Trophoblast cell (in vitro differentiated cells and primary cell): ENCODE results near the gene PTPN18.

Experiments
- DNase-seq, 2 donors: peaks; one replicate each; pipeline ENCODE4 v3.0.0-alpha.2; 2016
- H2AFZ ChIP-seq: 2 replicates; pipeline ENCODE4 v1.6.1; 2013; ENCODE audit warnings: low read length, moderate library complexity, mild to moderate bottlenecking; ENCODE audit not compliant: insufficient read depth, poor library complexity
- H2AK5ac ChIP-seq: 2 replicates; pipeline ENCODE4 v1.6.1; 2013; ENCODE audit warnings: mild to moderate bottlenecking, low read length
- H2BK120ac ChIP-seq: 2 replicates; pipeline ENCODE4 v1.6.1; 2013; ENCODE audit warnings: low read length, mild to moderate bottlenecking, moderate library complexity; ENCODE audit not compliant: insufficient read depth, poor library complexity
- H2BK12ac ChIP-seq: 2 replicates; pipeline ENCODE4 v1.6.1; 2013; ENCODE audit warnings: mild to moderate bottlenecking, low read length, moderate library complexity
- H2BK5ac ChIP-seq: 2 replicates; pipeline ENCODE4 v1.6.1; 2013; ENCODE audit warnings: low read length, low read depth, moderate library complexity, mild to moderate bottlenecking; ENCODE audit not compliant: poor library complexity
- H3K14ac ChIP-seq: 2 replicates; pipeline ENCODE4 v1.6.1; 2013; ENCODE audit warnings: mild to moderate bottlenecking, low read length
- H3K18ac ChIP-seq: 2 replicates; pipeline ENCODE4 v1.6.1; 2013; ENCODE audit warnings: mild to moderate bottlenecking, low read length
- H3K23ac ChIP-seq: 2 replicates; pipeline ENCODE4 v1.6.1; 2013; ENCODE audit warnings: low read length
- H3K27ac ChIP-seq: 2 replicates; pipeline ENCODE4 v1.5.1; 2013; ENCODE audit warnings: low read depth, mild to moderate bottlenecking, inconsistent platforms, low read length, moderate library complexity
- H3K27me3 ChIP-seq: 2 replicates; pipeline ENCODE4 v1.6.1; 2013; ENCODE audit warnings: inconsistent platforms, mild to moderate bottlenecking, low read length, moderate library complexity; ENCODE audit not compliant: insufficient read depth
- H3K36me3 ChIP-seq, 2 experiments: 1 replicate in 1 of 2; 2 replicates in 1 of 2; pipeline ENCODE4 v1.6.1; 2013; ENCODE audit warnings: low read length in 2 of 2, mild to moderate bottlenecking in 2 of 2, moderate library complexity in 1 of 2; ENCODE audit not compliant: insufficient read depth in 2 of 2, control insufficient read depth in 1 of 2
- H3K4ac ChIP-seq: 2 replicates; pipeline ENCODE4 v1.6.1; 2013; ENCODE audit warnings: low read depth, mild to moderate bottlenecking, low read length, moderate library complexity
- H3K4me1 ChIP-seq, 2 experiments: 1 replicate in 1 of 2; 2 replicates in 1 of 2; pipeline ENCODE4 v1.6.1; 2013; ENCODE audit warnings: low read length in 2 of 2, mild to moderate bottlenecking in 2 of 2, moderate library complexity in 1 of 2; ENCODE audit not compliant: insufficient read depth in 2 of 2, control insufficient read depth in 1 of 2
- H3K4me2 ChIP-seq: 2 replicates; pipeline ENCODE4 v1.6.1; 2013; ENCODE audit warnings: inconsistent platforms, mild to moderate bottlenecking, low read length, moderate library complexity
- H3K4me3 ChIP-seq: 2 replicates; pipeline ENCODE4 v1.5.1; 2013; ENCODE audit warnings: mild to moderate bottlenecking, low read depth, low read length, inconsistent platforms
- H3K79me1 ChIP-seq: one replicate; pipeline ENCODE4 v1.6.1; 2013; ENCODE audit warnings: low read length
- H3K79me2 ChIP-seq: 2 replicates; pipeline ENCODE4 v1.6.1; 2013; ENCODE audit warnings: low read length, mild to moderate bottlenecking; ENCODE audit not compliant: control insufficient read depth, insufficient read depth, poor library complexity
- H3K9ac ChIP-seq: 2 replicates; pipeline ENCODE4 v1.6.1; 2013; ENCODE audit warnings: mild to moderate bottlenecking, low read length
- H3K9me3 ChIP-seq: 2 replicates; pipeline ENCODE4 v1.6.1; 2013; ENCODE audit warnings: low read depth, mild to moderate bottlenecking, control low read depth, inconsistent platforms, low read length; ENCODE audit not compliant: insufficient read depth
- H4K12ac ChIP-seq: 2 replicates; pipeline ENCODE4 v1.6.1; 2013; ENCODE audit warnings: low read depth, mild to moderate bottlenecking, low read length, moderate library complexity
- H4K8ac ChIP-seq: 2 replicates; pipeline ENCODE4 v1.6.1; 2013; ENCODE audit warnings: low read depth, mild to moderate bottlenecking, low read length, moderate library complexity
- H4K91ac ChIP-seq: one replicate; pipeline ENCODE4 v1.6.1; 2013; ENCODE audit warnings: low read depth, mild to moderate bottlenecking, low read length, moderate library complexity
- WGBS: extraction: QIAGEN DNeasy Blood & Tissue Kit; methylation state at CpG from one replicate; pipeline ENCODE4 v1.1.7; 2013; ENCODE audit warnings: missing lambda C conversion rate; ENCODE audit not compliant: insufficient read length, insufficient coverage; ENCODE audit errors: extremely low coverage; 5-methylcytosine and 5-hydroxymethylcytosine counted together

Gene PTPN18

GRCh38 chr2:130354139-130354428, 1.8 kb upstream of the PTPN18 start:
- Histone ChIP-seq H2BK5ac (no peak overlapping the region), H3K4me3 (no peak overlapping the region), H3K23ac (no peak overlapping the region), H4K8ac (no peak overlapping the region), H4K12ac (no peak overlapping the region), H3K14ac (no peak overlapping the region), H3K27me3 (no peaks in the 10 kb centered on the region), H3K36me3 (no peaks in the 10 kb centered on the region), H2BK12ac (no peak overlapping the region), H3K18ac (no peak overlapping the region), H3K79me1 (peaks cover 4% of the 10 kb centered on the region), H3K4ac (no peak overlapping the region), H3K4me1 (peaks cover 0 to 7% of the 10 kb centered on the region in 2 experiments), H3K4me2 (no peak overlapping the region), H3K9ac (no peak overlapping the region), H2AK5ac (no peak overlapping the region), H3K27ac (no peak overlapping the region), H2AFZ (no peak overlapping the region), H3K9me3 (peaks cover 5% of the 10 kb centered on the region), H3K79me2 (peaks cover 6% of the 10 kb centered on the region), H2BK120ac (no peak overlapping the region), H4K91ac (no peak overlapping the region)
- WGBS: no CpG with 5 or more reads among the region's 1 CpG
- no peak for DNase-seq

GRCh38 chr2:130355172-130355577, 681 bp upstream of the PTPN18 start:
- Histone ChIP-seq H2BK5ac (no peak overlapping the region), H2BK12ac (no peak overlapping the region), H4K8ac (peak overlapping the region; percentile 89), H3K4me1 (peaks cover 0 to 7% of the 10 kb centered on the region in 2 experiments), H3K27me3 (no peaks in the 10 kb centered on the region), H3K79me2 (peaks cover 6% of the 10 kb centered on the region), H3K9me3 (peaks cover 5% of the 10 kb centered on the region), H3K4me3 (peak overlapping the region; percentile 75), H3K14ac (peak overlapping the region; percentile 53), H4K12ac (peak overlapping the region; percentile 71), H3K27ac (no peak overlapping the region), H3K4ac (peak overlapping the region; percentile 17), H2AFZ (peak overlapping the region; percentile 94), H3K4me2 (peak overlapping the region; percentile 100), H3K18ac (peak overlapping the region; percentile 33), H3K79me1 (peaks cover 4% of the 10 kb centered on the region), H2BK120ac (peak overlapping the region; percentile 83), H2AK5ac (no peak overlapping the region), H4K91ac (no peak overlapping the region), H3K36me3 (no peaks in the 10 kb centered on the region), H3K9ac (peak overlapping the region; percentile 55), H3K23ac (no peak overlapping the region)
- no CpG with 5 or more reads among the region's 21 CpGs for WGBS
- peak in 1 of 2 donors; percentile 30 for DNase-seq

- Histone ChIP-seq H3K23ac (no peak overlapping the region), H3K4ac (no peak overlapping the region)
Observed at GRCh38 chr2:130357864-130358263, 2.0 kb downstream of the PTPN18 start.

GRCh38 chr2:130358420-130359350, 2.8 kb downstream of the PTPN18 start:
- no peak overlapping the region for H2BK120ac ChIP-seq

More at GRCh38 chr2:130357864-130358263, 2.0 kb downstream of the PTPN18 start:
- Histone ChIP-seq H3K27me3 (no peaks in the 10 kb centered on the region), H3K27ac (no peak overlapping the region), H4K91ac (no peak overlapping the region), H3K9me3 (peaks cover 5% of the 10 kb centered on the region), H3K4me1 (peaks cover 0 to 7% of the 10 kb centered on the region in 2 experiments), H3K14ac (no peak overlapping the region), H4K12ac (no peak overlapping the region), H2BK120ac (no peak overlapping the region), H2AK5ac (no peak overlapping the region), H3K79me2 (peaks cover 6% of the 10 kb centered on the region), H4K8ac (no peak overlapping the region), H2AFZ (no peak overlapping the region), H3K4me2 (no peak overlapping the region), H3K79me1 (peaks cover 4% of the 10 kb centered on the region), H3K18ac (no peak overlapping the region), H2BK5ac (no peak overlapping the region), H3K4me3 (no peak overlapping the region), H2BK12ac (no peak overlapping the region), H3K9ac (no peak overlapping the region), H3K36me3 (no peaks in the 10 kb centered on the region)
- no peak for DNase-seq
- WGBS: no CpG with 5 or more reads among the region's 7 CpGs

More at GRCh38 chr2:130358420-130359350, 2.8 kb downstream of the PTPN18 start:
- Histone ChIP-seq H3K27me3 (no peaks in the 10 kb centered on the region), H2BK5ac (no peak overlapping the region), H3K27ac (no peak overlapping the region), H3K14ac (no peak overlapping the region), H3K79me1 (peaks cover 4% of the 10 kb centered on the region), H3K36me3 (no peaks in the 10 kb centered on the region), H3K4me3 (no peak overlapping the region), H3K23ac (no peak overlapping the region), H3K4ac (no peak overlapping the region), H3K9ac (no peak overlapping the region), H2BK12ac (no peak overlapping the region), H3K4me1 (peaks cover 0 to 7% of the 10 kb centered on the region in 2 experiments), H2AK5ac (no peak overlapping the region), H3K79me2 (peaks cover 6% of the 10 kb centered on the region), H3K18ac (no peak overlapping the region), H4K12ac (no peak overlapping the region), H4K91ac (no peak overlapping the region), H3K9me3 (peaks cover 5% of the 10 kb centered on the region), H3K4me2 (no peak overlapping the region), H2AFZ (no peak overlapping the region), H4K8ac (no peak overlapping the region)
- no CpG with 5 or more reads among the region's 33 CpGs for WGBS
- no peak for DNase-seq
